Suppressor macrophage treated with lipopolysaccharide for 4 hours (primary cell): ENCODE data around the gene BTBD16.

Experiments used
- DNase-seq: peaks from one replicate; pipeline ENCODE4 v3.0.0-alpha.2; 2020

Gene BTBD16

GRCh38 chr10:122248356-122249302, 22.5 kb upstream of the BTBD16 start:
- DNase-seq, result no peak

- DNase-seq, result no peak
Observed at GRCh38 chr10:122249303-122249850, 21.7 kb upstream of the BTBD16 start.

- no peak for DNase-seq
Observed at GRCh38 chr10:122249991-122250750, 20.9 kb upstream of the BTBD16 start.

- DNase-seq, result no peak
Observed at GRCh38 chr10:122251459-122252255, 19.4 kb upstream of the BTBD16 start.

GRCh38 chr10:122252805-122253204, 18.3 kb upstream of the BTBD16 start:
- no peak for DNase-seq

GRCh38 chr10:122253605-122254004, 17.5 kb upstream of the BTBD16 start:
- no peak for DNase-seq

- no peak for DNase-seq
Observed at GRCh38 chr10:122254831-122255230, 16.3 kb upstream of the BTBD16 start.

- no peak for DNase-seq
Observed at GRCh38 chr10:122255509-122256301, 15.4 kb upstream of the BTBD16 start.

GRCh38 chr10:122257041-122257440, 14.1 kb upstream of the BTBD16 start:
- DNase-seq, result no peak

- no peak for DNase-seq
Observed at GRCh38 chr10:122258136-122259074, 12.7 kb upstream of the BTBD16 start.

- DNase-seq, result no peak
Observed at GRCh38 chr10:122259075-122259466, 12.0 kb upstream of the BTBD16 start.

- no peak for DNase-seq
Observed at GRCh38 chr10:122261584-122261983, 9.5 kb upstream of the BTBD16 start.

- no peak for DNase-seq
Observed at GRCh38 chr10:122263971-122264370, 7.1 kb upstream of the BTBD16 start.

- DNase-seq, result no peak
Observed at GRCh38 chr10:122264436-122264835, 6.7 kb upstream of the BTBD16 start.

GRCh38 chr10:122264931-122265330, 6.2 kb upstream of the BTBD16 start:
- no peak for DNase-seq

GRCh38 chr10:122265896-122266295, 5.2 kb upstream of the BTBD16 start:
- no peak for DNase-seq

GRCh38 chr10:122267849-122268737, 3.0 kb upstream of the BTBD16 start:
- DNase-seq, result peak; percentile 57

- no peak for DNase-seq
Observed at GRCh38 chr10:122269059-122269687, 1.9 kb upstream of the BTBD16 start.

GRCh38 chr10:122273966-122274545, 3.0 kb downstream of the BTBD16 start:
- DNase-seq, result no peak
